CD4-positive, alpha-beta T cell (primary cell): ENCODE measurements around the gene PRKCH. TPM values are rescaled to one million over a fixed set of nuclear protein-coding genes. Genes with fewer than 3 reads are reported as not detected.

Experiments used
- ATAC-seq: fragments of 200-7000 bp; cut with Tn5 transposase; one replicate; pipeline ENCODE4 v1.10.0; 2022; ENCODE audit warnings: mild to moderate bottlenecking; ENCODE audit not compliant: poor library complexity
- CTCF ChIA-PET: fragments of 350-600 bp; sonication (Branson Sonifier 250); formaldehyde crosslinking; loops from one replicate; lab custom pipeline; 2021; ENCODE audit warnings: antibody characterized with exemption, inconsistent platforms; lab: Charles Lee
- POLR2A ChIA-PET: fragments of 350-600 bp; sonication (Branson Sonifier 250); formaldehyde crosslinking; loops from one replicate; lab custom pipeline; 2021; ENCODE audit warnings: antibody characterized with exemption, inconsistent platforms; lab: Charles Lee
- DNase-seq, 14 experiments: peaks; one replicate each; pipeline ENCODE4 v3.0.0-alpha.2; 2013 to 2020; ENCODE audit warnings: mixed read lengths in 2 of 14
- H3K27ac ChIP-seq, 2 donors: one replicate each; pipeline versions ENCODE4 v1.5.1 to v1.7.0; 2013; ENCODE audit warnings: low read length in 2 of 2, low read depth in 1 of 2, mild to moderate bottlenecking in 1 of 2
- H3K27me3 ChIP-seq, 2 experiments: 1 replicate in 1 of 2; 2 replicates in 1 of 2; pipeline versions ENCODE4 v1.6.1 to v1.7.0; 2013; ENCODE audit warnings: low read length in 2 of 2, control low read depth in 1 of 2, mild to moderate bottlenecking in 1 of 2, moderate library complexity in 1 of 2; ENCODE audit not compliant: insufficient read depth in 2 of 2, control insufficient read depth in 1 of 2
- H3K36me3 ChIP-seq: one replicate; pipeline ENCODE4 v1.6.1; 2013; ENCODE audit warnings: low read length, control low read depth; ENCODE audit not compliant: insufficient read depth
- H3K4me1 ChIP-seq: one replicate; pipeline ENCODE4 v1.6.1; 2013; ENCODE audit warnings: low read length, control low read depth; ENCODE audit not compliant: insufficient read depth
- H3K4me3 ChIP-seq: one replicate; pipeline ENCODE4 v1.5.1; 2013; ENCODE audit warnings: mild to moderate bottlenecking, low read length, moderate library complexity
- H3K9me3 ChIP-seq, 2 experiments: 1 replicate in 1 of 2; 2 replicates in 1 of 2; pipeline versions ENCODE4 v1.6.1 to v1.7.0; 2013; ENCODE audit warnings: low read length in 2 of 2, mild to moderate bottlenecking in 2 of 2, control low read depth in 1 of 2, moderate library complexity in 1 of 2; ENCODE audit not compliant: control insufficient read depth in 1 of 2, insufficient read depth in 1 of 2
- H3K27ac Mint-ChIP-seq: one replicate; pipeline ENCODE4 v1.8.0; 2020; ENCODE audit warnings: mixed read lengths
- H3K27me3 Mint-ChIP-seq: one replicate; pipeline ENCODE4 v1.8.0; 2021; ENCODE audit warnings: mixed read lengths
- H3K36me3 Mint-ChIP-seq: one replicate; pipeline ENCODE4 v1.8.0; 2021; ENCODE audit warnings: low read depth, mixed read lengths
- H3K4me1 Mint-ChIP-seq: one replicate; pipeline ENCODE4 v1.8.0; 2021; ENCODE audit warnings: low read depth, mixed read lengths
- H3K4me3 Mint-ChIP-seq: one replicate; pipeline ENCODE4 v1.8.0; 2020; ENCODE audit warnings: mild to moderate bottlenecking, mixed read lengths
- H3K9me3 Mint-ChIP-seq: one replicate; pipeline ENCODE4 v1.8.0; 2020; ENCODE audit warnings: mixed read lengths
- intact Hi-C, 2 experiments: fragments of 100-400 bp; cut with DNase I in 1 of 2; cut with micrococcal nuclease in 1 of 2; formaldehyde crosslinking; loops; one replicate each; pipeline versions ENCODE4 v1.15.1 to v1.9.0; 2023 to 2025; cut with DNase I, micrococcal nuclease
- total RNA-seq, 174 experiments: library from RNA in 2 of 174; stranded (reverse) in 2 of 174; gene quantifications; one replicate each; pipeline ENCODE4 v1.2.3 and lab custom pipeline; 2021 to 2026
- TF ChIP-seq, protein P1 (sequence below): fragments of 200-600 bp; IDR thresholded peaks from one replicate; pipeline ENCODE4 v1.8.0; 2022; ENCODE audit warnings: antibody characterized with exemption, mild to moderate bottlenecking

The PRKCH gene
- total RNA-seq, 2 experiments from 2014 or later = 378 to 385 TPM

DNA sequence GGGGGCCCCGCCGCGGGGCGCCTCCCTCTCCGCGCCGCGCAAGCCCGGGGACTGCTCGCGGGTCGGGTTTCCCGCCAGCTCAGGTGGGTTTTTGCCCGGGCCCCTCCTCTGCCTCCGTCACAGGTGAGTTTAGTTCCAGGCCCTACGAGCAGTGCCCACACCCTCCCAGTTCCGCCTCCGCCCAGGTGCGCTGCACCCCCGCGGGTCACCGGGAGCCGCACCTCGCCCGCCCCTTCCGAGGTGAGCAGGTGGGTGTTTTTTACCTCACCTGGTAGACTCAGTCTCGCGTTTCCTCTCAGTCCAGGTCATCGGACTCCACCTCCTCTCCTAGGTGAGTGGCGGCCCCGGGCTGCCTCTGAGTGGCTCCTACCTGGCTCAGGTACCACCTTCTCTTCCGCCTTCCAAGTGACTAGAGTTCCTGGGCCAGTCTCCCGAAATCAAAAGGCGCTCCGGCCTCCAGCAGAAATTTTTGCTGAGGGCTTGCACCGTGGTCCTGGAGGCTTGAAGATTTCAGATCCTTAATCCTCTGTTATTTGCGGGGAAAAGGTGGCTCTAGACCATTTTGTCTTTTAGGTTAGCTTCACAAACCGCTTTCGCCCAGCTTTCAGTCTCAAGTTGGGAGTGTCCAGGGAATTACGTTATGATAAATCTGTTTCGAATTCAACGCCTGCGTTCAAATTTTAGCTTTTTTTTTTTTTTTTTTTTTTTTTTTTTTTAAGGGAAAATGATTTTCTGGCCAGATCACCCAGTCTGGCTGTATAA is 40.0 kb upstream of the PRKCH start, which contains the start of gene TMEM30B:
TSS of gene TMEM30B (minus strand) at position 153 of the 762 bp plus-strand sequence. CDS start 191 bp downstream, outside the sequence.
- CTCF ChIA-PET = interaction anchor here (0.6 to 2.2 kb wide), 28 partner anchors 10 to 1033 kb away, joined by 3 to 9 read pairs (median 4); no protein-coding TSS in a partner anchor
- H3K9me3 Mint-ChIP-seq = no peaks in the 10 kb centered on the region
- peak; percentile 47 for ATAC-seq

DNA sequence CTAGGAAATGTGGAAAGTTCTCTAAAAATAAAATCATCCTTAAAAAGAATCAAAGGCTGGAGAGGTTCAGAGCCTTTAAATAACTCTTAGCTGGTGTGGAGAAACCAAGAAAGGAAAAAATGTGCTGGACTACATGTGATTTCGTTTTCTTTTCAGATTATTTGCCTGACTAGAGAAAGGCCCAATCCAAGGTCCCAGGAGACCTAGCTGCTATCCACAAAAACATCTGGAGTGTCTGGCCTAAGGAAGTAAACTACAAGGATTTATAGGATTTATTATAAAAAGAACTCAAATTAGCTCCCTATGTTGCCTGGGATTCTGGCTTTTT is 39.5 kb upstream of the PRKCH start:
- H3K27me3 Mint-ChIP-seq = no peaks in the 10 kb centered on the region
- peak overlapping the region; percentile 73 for H3K4me3 Mint-ChIP-seq
- intact Hi-C loops = no loop called here
- Histone ChIP-seq H3K27me3 (no peaks in the 10 kb centered on the region), H3K27ac (no peak overlapping the region), H3K36me3 (no peaks in the 10 kb centered on the region), H3K4me3 (no peak overlapping the region), H3K4me1 (peaks cover 24% of the 10 kb centered on the region), H3K9me3 (no peaks in the 10 kb centered on the region)
- ATAC-seq (no peak), DNase-seq (no peak)
- TF ChIP-seq, protein P1, sequence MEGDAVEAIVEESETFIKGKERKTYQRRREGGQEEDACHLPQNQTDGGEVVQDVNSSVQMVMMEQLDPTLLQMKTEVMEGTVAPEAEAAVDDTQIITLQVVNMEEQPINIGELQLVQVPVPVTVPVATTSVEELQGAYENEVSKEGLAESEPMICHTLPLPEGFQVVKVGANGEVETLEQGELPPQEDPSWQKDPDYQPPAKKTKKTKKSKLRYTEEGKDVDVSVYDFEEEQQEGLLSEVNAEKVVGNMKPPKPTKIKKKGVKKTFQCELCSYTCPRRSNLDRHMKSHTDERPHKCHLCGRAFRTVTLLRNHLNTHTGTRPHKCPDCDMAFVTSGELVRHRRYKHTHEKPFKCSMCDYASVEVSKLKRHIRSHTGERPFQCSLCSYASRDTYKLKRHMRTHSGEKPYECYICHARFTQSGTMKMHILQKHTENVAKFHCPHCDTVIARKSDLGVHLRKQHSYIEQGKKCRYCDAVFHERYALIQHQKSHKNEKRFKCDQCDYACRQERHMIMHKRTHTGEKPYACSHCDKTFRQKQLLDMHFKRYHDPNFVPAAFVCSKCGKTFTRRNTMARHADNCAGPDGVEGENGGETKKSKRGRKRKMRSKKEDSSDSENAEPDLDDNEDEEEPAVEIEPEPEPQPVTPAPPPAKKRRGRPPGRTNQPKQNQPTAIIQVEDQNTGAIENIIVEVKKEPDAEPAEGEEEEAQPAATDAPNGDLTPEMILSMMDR = no peak
- CTCF ChIA-PET = interaction anchor here (0.6 to 2.2 kb wide), 7 partner anchors 10 to 556 kb away, joined by 3 to 7 read pairs (median 3); no protein-coding TSS in a partner anchor
- peaks cover 35% of the 10 kb centered on the region for H3K4me1 Mint-ChIP-seq
- POLR2A ChIA-PET = interaction anchor here (0.5 to 1.9 kb wide), 8 partner anchors 11 to 197 kb away, joined by 3 to 11 read pairs (median 3); no protein-coding TSS in a partner anchor
- peaks cover 6% of the 10 kb centered on the region for H3K36me3 Mint-ChIP-seq
- H3K9me3 Mint-ChIP-seq = no peaks in the 10 kb centered on the region
- peak overlapping the region; percentile 94 for H3K27ac Mint-ChIP-seq

More for the DNA sequence above, 40.0 kb upstream of the PRKCH start, which contains the start of gene TMEM30B:
- Histone ChIP-seq H3K9me3 (no peaks in the 10 kb centered on the region), H3K27ac (peak within 1 kb of the TSS in 1 of 2 donors; percentile 60), H3K4me1 (peaks cover 24% of the 10 kb centered on the region), H3K36me3 (no peaks in the 10 kb centered on the region), H3K27me3 (no peaks in the 10 kb centered on the region), H3K4me3 (peak within 1 kb of the TSS; percentile 63)
- POLR2A ChIA-PET = interaction anchor here (0.6 to 2.6 kb wide), 31 partner anchors 8 to 1191 kb away, joined by 3 to 17 read pairs (median 5); partner anchors contain the start of genes DHRS7, HIF1A, PPM1A and SLC38A6
- Mint-ChIP-seq H3K4me1 (peaks cover 35% of the 10 kb centered on the region), H3K27me3 (no peaks in the 10 kb centered on the region), H3K36me3 (peaks cover 6% of the 10 kb centered on the region), H3K4me3 (peak within 1 kb of the TSS; percentile 96), H3K27ac (peak within 1 kb of the TSS; percentile 94)
- peak in 13 of 14 experiments; percentile 19 to 73 (median 39) for DNase-seq
- TF ChIP-seq, protein P1 = no peak
- intact Hi-C loops = no loop called here

DNA sequence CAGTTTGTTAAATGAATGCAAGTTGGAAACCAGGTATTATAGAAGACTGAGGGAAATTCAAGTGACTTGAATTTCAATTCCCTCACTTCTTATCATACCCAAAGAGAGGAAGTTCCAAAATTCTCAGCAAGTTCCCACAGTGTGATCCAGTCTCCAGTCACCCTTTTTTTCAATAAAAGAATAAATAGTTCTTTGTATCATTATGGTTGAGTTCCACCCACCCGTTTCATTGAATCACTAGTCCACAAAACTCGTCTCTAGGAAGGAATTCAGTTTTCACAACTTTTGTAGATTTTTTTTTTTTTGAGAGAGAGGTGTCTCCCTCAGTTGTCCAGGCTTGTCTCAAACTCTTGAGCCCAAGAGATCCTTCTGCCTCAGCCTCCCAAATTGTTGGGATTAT is 38.6 kb upstream of the PRKCH start:
- Mint-ChIP-seq H3K4me3 (peak overlapping the region; percentile 23), H3K4me1 (peaks cover 35% of the 10 kb centered on the region), H3K36me3 (peaks cover 6% of the 10 kb centered on the region), H3K27ac (no peak overlapping the region), H3K9me3 (no peaks in the 10 kb centered on the region), H3K27me3 (no peaks in the 10 kb centered on the region)
- ATAC-seq (no peak), DNase-seq (no peak)
- POLR2A ChIA-PET = interaction anchor here (1.0 to 1.1 kb wide), 2 partner anchors 12 to 189 kb away, joined by 3 read pairs; no protein-coding TSS in a partner anchor
- intact Hi-C loops = no loop called here
- CTCF ChIA-PET = interaction anchor here (0.7 to 0.9 kb wide), 2 partner anchors 13 to 17 kb away, joined by 3 read pairs; no protein-coding TSS in a partner anchor
- Histone ChIP-seq H3K36me3 (no peaks in the 10 kb centered on the region), H3K4me1 (peaks cover 24% of the 10 kb centered on the region), H3K4me3 (no peak overlapping the region), H3K27ac (no peak overlapping the region), H3K9me3 (no peaks in the 10 kb centered on the region), H3K27me3 (no peaks in the 10 kb centered on the region)
- TF ChIP-seq, protein P1 = no peak
